GM12878 (cell line): Measurements from ENCODE around the gene LHX6. TPM values are rescaled to one million over a fixed set of nuclear protein-coding genes. Genes with fewer than 3 reads are reported as not detected.
A peak's percentile ranks its signal among the peaks of the same experiment; 100 is the strongest.

ENCODE experiments used
- ATAC-seq: fragments of 200-7000 bp; cut with Tn5 transposase; 3 replicates; pipeline ENCODE4 v1.9.1; 2020; ENCODE audit warnings: mild to moderate bottlenecking, moderate library complexity
- BruUV-seq: library from RNA; stranded (reverse); fragments of 400-500 nt; replicated peaks from 2 replicates; lab custom pipeline; 2021; lab: Mats Ljungman, UMichigan
- CTCF ChIA-PET: fragments of 300-600 bp; sonication (Branson Sonifier 250); formaldehyde crosslinking; extraction: SDS; loops from one replicate; lab custom pipeline; 2021; ENCODE audit warnings: inconsistent platforms; lab: Yijun Ruan, JAX
- POLR2A ChIA-PET: fragments of 350-600 bp; formaldehyde crosslinking; extraction: SDS; loops from one replicate; lab custom pipeline; 2021; ENCODE audit warnings: inconsistent platforms; lab: Charles Lee
- RAD21 ChIA-PET: fragments of 300-600 bp; sonication (Branson Sonifier 250); formaldehyde crosslinking; loops from one replicate; lab custom pipeline; 2023; ENCODE audit warnings: antibody characterized with exemption; ENCODE audit not compliant: unreplicated experiment; lab: Charles Lee
- SMC1A ChIA-PET: fragments of 300-600 bp; sonication (Branson Sonifier 250); formaldehyde crosslinking; loops from one replicate; lab custom pipeline; 2023; ENCODE audit not compliant: unreplicated experiment, uncharacterized antibody; lab: Charles Lee
- DNase-seq: peaks from one replicate; pipeline ENCODE4 v3.0.0-alpha.2; 2011; ENCODE audit warnings: low read depth, low spot score
- FAIRE-seq: peaks from 3 replicates; lab custom pipeline; 2011; peaks lifted over from hg19 to GRCh38; lab: Jason Lieb, UNC
- H2AFZ ChIP-seq: 2 replicates; pipeline ENCODE4 v1.6.0; 2011; ENCODE audit warnings: low read depth, low read length, control low read depth; ENCODE audit not compliant: control insufficient read depth
- H3K27ac ChIP-seq: 2 replicates; pipeline ENCODE4 v1.5.1; 2011; ENCODE audit warnings: control low read depth; ENCODE audit not compliant: control insufficient read depth, insufficient read depth
- H3K27me3 ChIP-seq, 2 experiments: replicated peaks in 1 of 2; 2 replicates each; pipeline versions ENCODE4 v1.6.0 to v1.6.1; 2011; ENCODE audit warnings: low read length in 1 of 2; ENCODE audit not compliant: control insufficient read depth in 2 of 2, insufficient read depth in 2 of 2
- H3K36me3 ChIP-seq, 2 experiments: 2 replicates each; pipeline ENCODE4 v1.5.1; 2011; ENCODE audit warnings: low read length in 1 of 2; ENCODE audit not compliant: control insufficient read depth in 2 of 2, insufficient read depth in 2 of 2
- H3K4me1 ChIP-seq: 2 replicates; pipeline ENCODE4 v1.6.1; 2011; ENCODE audit warnings: mild to moderate bottlenecking, low read length, moderate library complexity, mixed read lengths; ENCODE audit not compliant: control insufficient read depth, insufficient read depth
- H3K4me2 ChIP-seq: 2 replicates; pipeline ENCODE4 v1.6.0; 2011; ENCODE audit warnings: control low read depth; ENCODE audit not compliant: control insufficient read depth, insufficient read depth
- H3K4me3 ChIP-seq: fragments of 200-600 bp; sonication (generic); 2 replicates; pipeline ENCODE4 v1.5.1; 2016
- H3K79me2 ChIP-seq: 2 replicates; pipeline ENCODE4 v1.6.0; 2011; ENCODE audit warnings: low read length; ENCODE audit not compliant: control insufficient read depth, insufficient read depth
- H3K9ac ChIP-seq: 2 replicates; pipeline ENCODE4 v1.8.0; 2011; ENCODE audit warnings: low read length, control low read depth, mixed read lengths; ENCODE audit not compliant: control insufficient read depth, insufficient read depth
- H3K9me3 ChIP-seq: replicated peaks from 3 replicates; pipeline ENCODE4 v1.5.1; 2011; ENCODE audit warnings: mild to moderate bottlenecking, low read length; ENCODE audit not compliant: control insufficient read depth, insufficient read depth
- H4K20me1 ChIP-seq: 2 replicates; pipeline ENCODE4 v1.6.0; 2011; ENCODE audit not compliant: control insufficient read depth, insufficient read depth
- ASH2L ChIP-seq: fragments of 300-600, 200-600 bp; sonication (generic); IDR thresholded peaks from 2 replicates; pipeline ENCODE4 v1.6.1; 2017; ENCODE audit warnings: low read depth, mild to moderate bottlenecking, borderline replicate concordance
- CBFB ChIP-seq: IDR thresholded peaks from 2 replicates; pipeline ENCODE4 v1.6.1; 2016; ENCODE audit warnings: antibody characterized with exemption, low read depth
- CHD4 ChIP-seq: fragments of 200-600 bp; sonication (generic); IDR thresholded peaks from 2 replicates; pipeline ENCODE4 v1.6.1; 2016; ENCODE audit warnings: mild to moderate bottlenecking
- CREM ChIP-seq: IDR thresholded peaks from 2 replicates; pipeline ENCODE4 v1.6.1; 2014; ENCODE audit warnings: antibody characterized with exemption, low read depth
- GABPA ChIP-seq: IDR thresholded peaks from 2 replicates; pipeline ENCODE4 v1.6.1; 2014; ENCODE audit warnings: antibody characterized with exemption, low read depth, mild to moderate bottlenecking, inconsistent platforms
- HCFC1 ChIP-seq: fragments of 150-350 bp; IDR thresholded peaks from 2 replicates; pipeline ENCODE4 v1.6.1; 2014; ENCODE audit warnings: low read length
- MTA3 ChIP-seq: IDR thresholded peaks from 2 replicates; pipeline ENCODE4 v1.6.1; 2012; ENCODE audit warnings: low read length, inconsistent platforms, borderline replicate concordance
- NFIC ChIP-seq: IDR thresholded peaks from 2 replicates; pipeline ENCODE4 v1.6.1; 2012; ENCODE audit warnings: low read depth, mild to moderate bottlenecking, inconsistent platforms, low read length, moderate library complexity
- NR2C1 ChIP-seq: fragments of 450-650 bp; IDR thresholded peaks from 2 replicates; pipeline ENCODE4 v1.6.1; 2017; ENCODE audit warnings: antibody characterized with exemption, mild to moderate bottlenecking, moderate library complexity
- NRF1 ChIP-seq: conservative IDR thresholded peaks from 2 replicates; pipeline ENCODE4 v1.6.1; 2011; ENCODE audit warnings: mild to moderate bottlenecking, low read depth, low read length, improper control_type of control experiment
- PAX8 ChIP-seq: fragments of 450-650 bp; IDR thresholded peaks from 2 replicates; pipeline ENCODE4 v1.6.1; 2017; ENCODE audit warnings: mild to moderate bottlenecking, moderate library complexity
- POLR2A ChIP-seq: IDR thresholded peaks from 2 replicates; pipeline ENCODE4 v1.6.1; 2011; ENCODE audit warnings: low read depth, mild to moderate bottlenecking, low read length
- POU2F2 ChIP-seq: IDR thresholded peaks from 3 replicates; pipeline ENCODE4 v1.6.1; 2011; ENCODE audit warnings: low read depth, mild to moderate bottlenecking, low read length, borderline replicate concordance
- RAD51 ChIP-seq: fragments of 450-650 bp; IDR thresholded peaks from 2 replicates; pipeline ENCODE4 v1.6.1; 2016; ENCODE audit warnings: moderate library complexity, mild to moderate bottlenecking, inconsistent platforms
- RBBP5 ChIP-seq: fragments of 200-600 bp; sonication (generic); conservative IDR thresholded peaks from 2 replicates; pipeline ENCODE4 v1.6.1; 2016
- STAT3 ChIP-seq: IDR thresholded peaks from 2 replicates; pipeline ENCODE4 v1.6.1; 2011; ENCODE audit warnings: low read depth, low read length, improper control_type of control experiment
- WGBS: methylation state at CpG from one replicate; pipeline ENCODE4 v1.1.6; 2016; ENCODE audit warnings: low lambda C conversion rate; ENCODE audit not compliant: insufficient replicate concordance, insufficient coverage; ENCODE audit errors: missing lambda C conversion rate; 5-methylcytosine and 5-hydroxymethylcytosine counted together
- in situ Hi-C: fragments of 300-500 bp; cut with MboI; formaldehyde crosslinking; loops from 9 replicates; pipeline ENCODE4 v1.14.3; 2018; ENCODE audit warnings: mixed read lengths
- intact Hi-C: fragments of 100-400 bp; cut with micrococcal nuclease; formaldehyde crosslinking; loops from one replicate; pipeline ENCODE4 v1.14.2; 2022; ENCODE audit not compliant: unreplicated experiment
- polyA plus RNA-seq, 11 experiments: library from polyadenylated mRNA; depleted of rRNA in 4 of 11; unstranded in 6 of 11; stranded (reverse) in 5 of 11; fragments of >200 nt; fragmentation: Nextera tagmentation in 4 of 11; fragmentation: Illumina TruSeq in 1 of 11; extraction: Ambion mirVana in 4 of 11; extraction: Trizol in 1 of 11; gene quantifications; 1 replicate in 1 of 11; 2 replicates in 10 of 11; pipeline versions ENCODE4 v1.2.1 to v1.2.3, GENCODE V29; 2011 to 2016; ENCODE audit warnings: inconsistent platforms in 2 of 11, missing spikeins in 2 of 11, low read depth in 1 of 11
- total RNA-seq, 4 experiments: library from RNA; depleted of rRNA in 3 of 4; stranded (reverse); fragments of >200 nt in 3 of 4; fragmentation: Illumina TruSeq in 1 of 4; extraction: Trizol in 1 of 4; gene quantifications; 2 replicates each; pipeline versions ENCODE4 v1.2.1 to v1.2.3, GENCODE V29; 2013 to 2021
- TF ChIP-seq, protein P1 (sequence below): fragments of 450-650 bp; IDR thresholded peaks from 2 replicates; pipeline ENCODE4 v1.6.1; 2014; ENCODE audit warnings: mild to moderate bottlenecking

Gene LHX6
- total and polyA plus RNA-seq, 10 of the 15 experiments (the other 5 are each of a cell fraction or from before 2014, with no cell fraction given): not detected

DNA sequence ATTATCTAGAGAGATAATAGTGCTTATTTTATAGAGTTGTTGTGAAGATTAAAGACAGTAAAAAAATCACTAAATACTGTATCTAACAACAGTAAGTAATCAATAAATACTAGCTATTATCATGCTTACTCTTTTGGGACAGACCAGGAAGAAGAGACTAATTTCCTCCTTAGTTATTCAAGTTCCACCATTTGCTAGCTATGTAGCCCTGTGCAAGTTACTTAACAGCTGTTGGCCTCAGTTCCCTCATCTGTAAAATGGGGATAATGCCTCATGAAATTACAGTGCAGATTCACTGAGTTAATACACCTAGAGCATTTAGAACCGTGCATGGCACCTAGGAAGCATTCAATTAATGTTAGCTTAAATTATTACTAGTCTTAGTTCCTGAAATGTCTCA lies 33.3 kb upstream of the LHX6 start:
- BruUV-seq: no TSS peak
- POLR2A ChIA-PET: no interaction called here
- intact Hi-C loops: no loop called here

More for the DNA sequence above, 33.3 kb upstream of the LHX6 start:
- Histone ChIP-seq H2AFZ (no peak overlapping the region), H3K79me2 (peaks cover 51% of the 10 kb centered on the region), H3K27ac (no peak overlapping the region), H3K4me1 (no peaks in the 10 kb centered on the region), H3K36me3 (peaks cover 0 to 12% of the 10 kb centered on the region in 2 experiments; a peak in 2 of 4 replicates), H3K27me3 (no peaks in the 10 kb centered on the region), H3K9ac (no peak overlapping the region), H4K20me1 (no peaks in the 10 kb centered on the region), H3K4me2 (peak overlapping the region; percentile 54), H3K9me3 (no peaks in the 10 kb centered on the region), H3K4me3 (no peak overlapping the region)
- TF ChIP-seq RBBP5 (no peak), CBFB (no peak), MTA3 (no peak), ASH2L (no peak), CREM (no peak), CHD4 (no peak), RAD51 (no peak), PAX8 (no peak), NRF1 (no peak), POLR2A (no peak), GABPA (no peak), NR2C1 (no peak), STAT3 (no peak), POU2F2 (no peak), HCFC1 (no peak), NFIC (no peak)
- TF ChIP-seq, protein P1, sequence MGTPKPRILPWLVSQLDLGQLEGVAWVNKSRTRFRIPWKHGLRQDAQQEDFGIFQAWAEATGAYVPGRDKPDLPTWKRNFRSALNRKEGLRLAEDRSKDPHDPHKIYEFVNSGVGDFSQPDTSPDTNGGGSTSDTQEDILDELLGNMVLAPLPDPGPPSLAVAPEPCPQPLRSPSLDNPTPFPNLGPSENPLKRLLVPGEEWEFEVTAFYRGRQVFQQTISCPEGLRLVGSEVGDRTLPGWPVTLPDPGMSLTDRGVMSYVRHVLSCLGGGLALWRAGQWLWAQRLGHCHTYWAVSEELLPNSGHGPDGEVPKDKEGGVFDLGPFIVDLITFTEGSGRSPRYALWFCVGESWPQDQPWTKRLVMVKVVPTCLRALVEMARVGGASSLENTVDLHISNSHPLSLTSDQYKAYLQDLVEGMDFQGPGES: no peak
- CTCF ChIA-PET: interaction anchor here (0.9 kb wide), 1 partner anchor 163 kb away, joined by 5 read pairs; no protein-coding TSS in a partner anchor
- no peak for DNase-seq
- ATAC-seq: no peak
- SMC1A ChIA-PET: interaction anchor here (1.1 kb wide), 1 partner anchor 9 kb away, joined by 3 read pairs; no protein-coding TSS in a partner anchor
- RAD21 ChIA-PET: interaction anchor here (0.8 kb wide), 1 partner anchor 163 kb away, joined by 3 read pairs; no protein-coding TSS in a partner anchor
- in situ Hi-C loops: no loop called here
- FAIRE-seq: no peak
- WGBS: 57% methylated on average over 1 of the region's 1 CpG
